ENCODE measurements around the gene IRS1. TPM values are rescaled to one million over a fixed set of nuclear protein-coding genes. Genes with fewer than 3 reads are reported as not detected.

The IRS1 gene
- polyA plus RNA-seq, 2 of the 4 experiments (the other 2 are of a cell fraction), result 10.4 to 13.9 TPM

DNA sequence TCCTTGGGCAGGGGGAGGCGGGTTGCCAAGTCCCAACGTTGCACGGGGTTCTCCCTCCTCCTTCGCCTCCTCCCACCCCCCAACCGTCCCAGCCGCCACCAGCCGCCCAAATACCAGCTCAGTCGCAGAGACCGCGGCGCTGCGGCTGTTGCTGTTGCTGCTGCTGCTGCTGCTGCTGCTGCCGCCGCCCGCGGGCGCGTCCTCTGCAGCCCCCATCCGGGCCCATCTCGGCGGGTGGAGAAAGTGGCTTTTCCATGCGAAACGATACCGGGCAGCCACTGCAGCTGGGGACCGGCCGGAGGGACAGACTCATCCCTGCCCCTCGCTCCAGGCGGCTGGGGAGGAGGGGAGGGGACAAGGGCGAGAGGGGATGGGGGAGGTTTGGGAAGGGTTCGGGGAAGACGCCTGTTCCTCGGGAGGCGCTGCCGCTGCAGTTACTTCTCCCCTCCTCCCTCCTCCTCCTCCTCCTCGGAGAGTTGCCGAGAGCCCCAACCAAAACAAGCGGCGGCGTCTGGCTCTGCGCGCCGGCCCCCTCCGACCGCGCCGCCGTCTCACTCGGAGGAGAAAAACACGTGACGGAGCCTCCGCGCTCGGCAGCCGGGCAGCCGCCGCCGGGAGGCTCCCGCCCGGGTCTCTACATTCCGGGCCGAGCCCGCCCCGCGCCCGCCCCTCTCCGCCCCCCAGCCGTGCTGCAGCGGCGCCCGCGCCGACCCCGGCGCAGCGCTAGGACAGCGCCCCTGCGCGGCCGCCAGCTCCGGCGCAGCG lies at the start of gene IRS1 (continued):
- TF ChIP-seq, protein P1, sequence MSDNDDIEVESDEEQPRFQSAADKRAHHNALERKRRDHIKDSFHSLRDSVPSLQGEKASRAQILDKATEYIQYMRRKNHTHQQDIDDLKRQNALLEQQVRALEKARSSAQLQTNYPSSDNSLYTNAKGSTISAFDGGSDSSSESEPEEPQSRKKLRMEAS (IDR thresholded peaks at IDR 0.05), result peak; percentile 56
- TF ChIP-seq RNF2 (IDR thresholded peaks at IDR 0.05; ENCODE audit: borderline replicate concordance, low read depth) (no peak), TFCP2L1 (CRISPR knock-in tag; IDR thresholded peaks at IDR 0.05) (no peak), FOSL2 (IDR thresholded peaks at IDR 0.05) (no peak), FOSL2 (CRISPR knock-in tag; IDR thresholded peaks at IDR 0.05) (no peak), POLR2AphosphoS2 (conservative IDR thresholded peaks at IDR 0.05; ENCODE audit: low read length) (no peak), HEYL (CRISPR knock-in tag; IDR thresholded peaks at IDR 0.05) (no peak), EP300 (IDR thresholded peaks at IDR 0.05) (no peak; a peak in 1 of 5 replicates), EHMT2 (IDR thresholded peaks at IDR 0.05; ENCODE audit: low read depth) (no peak), CHD4 (IDR thresholded peaks at IDR 0.05; ENCODE audit: borderline replicate concordance) (no peak), KDM5A (IDR thresholded peaks at IDR 0.05) (0 out of 2 replicates have a peak, but pooled peaks have one; percentile 9), NPAS2 (CRISPR knock-in tag; IDR thresholded peaks at IDR 0.05; ENCODE audit: borderline replicate concordance) (no peak), ATOH8 (CRISPR knock-in tag; IDR thresholded peaks at IDR 0.05; ENCODE audit: low read depth) (no peak), CBX2 (IDR thresholded peaks at IDR 0.05; ENCODE audit: borderline replicate concordance, low read depth) (no peak), JUNB (IDR thresholded peaks at IDR 0.05) (no peak), RARB (CRISPR knock-in tag; IDR thresholded peaks at IDR 0.05) (no peak), GATA3 (IDR thresholded peaks at IDR 0.05; ENCODE audit: borderline replicate concordance) (peak; percentile 27; the same call in 1 of the 2 replicates), ZC3H11A (IDR thresholded peaks at IDR 0.05) (no peak), HOXA7 (CRISPR knock-in tag; IDR thresholded peaks at IDR 0.05) (no peak), FOSB (CRISPR knock-in tag; IDR thresholded peaks at IDR 0.05) (no peak), RCOR1 (IDR thresholded peaks at IDR 0.05; ENCODE audit: low read depth, low read length) (no peak), NR3C1 (IDR thresholded peaks at IDR 0.05) (no peak), CTCF (IDR thresholded peaks at IDR 0.05) (peak; percentile 86; the same call in 2 of the 3 replicates), POLR2A (IDR thresholded peaks at IDR 0.05; ENCODE audit: low read length) (peak; percentile 54), ZSCAN20 (CRISPR knock-in tag; IDR thresholded peaks at IDR 0.05) (no peak), MAZ (IDR thresholded peaks at IDR 0.05; ENCODE audit: borderline replicate concordance, low read depth, low read length) (peak; percentile 9; the same call in 1 of the 2 replicates), SREBF2 (IDR thresholded peaks at IDR 0.05) (no peak), SMC3 (IDR thresholded peaks at IDR 0.05) (peak; percentile 89; the same call in 2 of the 3 replicates)
- TF ChIP-seq, protein P2, sequence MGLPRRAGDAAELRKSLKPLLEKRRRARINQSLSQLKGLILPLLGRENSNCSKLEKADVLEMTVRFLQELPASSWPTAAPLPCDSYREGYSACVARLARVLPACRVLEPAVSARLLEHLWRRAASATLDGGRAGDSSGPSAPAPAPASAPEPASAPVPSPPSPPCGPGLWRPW (IDR thresholded peaks at IDR 0.05), result no peak
- TF ChIP-seq, protein P3, sequence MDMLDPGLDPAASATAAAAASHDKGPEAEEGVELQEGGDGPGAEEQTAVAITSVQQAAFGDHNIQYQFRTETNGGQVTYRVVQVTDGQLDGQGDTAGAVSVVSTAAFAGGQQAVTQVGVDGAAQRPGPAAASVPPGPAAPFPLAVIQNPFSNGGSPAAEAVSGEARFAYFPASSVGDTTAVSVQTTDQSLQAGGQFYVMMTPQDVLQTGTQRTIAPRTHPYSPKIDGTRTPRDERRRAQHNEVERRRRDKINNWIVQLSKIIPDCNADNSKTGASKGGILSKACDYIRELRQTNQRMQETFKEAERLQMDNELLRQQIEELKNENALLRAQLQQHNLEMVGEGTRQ (IDR thresholded peaks at IDR 0.05), result peak; percentile 55
- TF ChIP-seq, protein P4, sequence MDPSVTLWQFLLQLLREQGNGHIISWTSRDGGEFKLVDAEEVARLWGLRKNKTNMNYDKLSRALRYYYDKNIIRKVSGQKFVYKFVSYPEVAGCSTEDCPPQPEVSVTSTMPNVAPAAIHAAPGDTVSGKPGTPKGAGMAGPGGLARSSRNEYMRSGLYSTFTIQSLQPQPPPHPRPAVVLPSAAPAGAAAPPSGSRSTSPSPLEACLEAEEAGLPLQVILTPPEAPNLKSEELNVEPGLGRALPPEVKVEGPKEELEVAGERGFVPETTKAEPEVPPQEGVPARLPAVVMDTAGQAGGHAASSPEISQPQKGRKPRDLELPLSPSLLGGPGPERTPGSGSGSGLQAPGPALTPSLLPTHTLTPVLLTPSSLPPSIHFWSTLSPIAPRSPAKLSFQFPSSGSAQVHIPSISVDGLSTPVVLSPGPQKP (IDR thresholded peaks at IDR 0.05; ENCODE audit: low read depth, low read length), result no peak
